ENCODE data around the gene PCDHB6. TPM values are rescaled to one million over a fixed set of nuclear protein-coding genes. Genes with fewer than 3 reads are reported as not detected.
"Not testable (repeated sequence)": the region's sequence is repeated elsewhere in the genome, so short reads cannot be mapped to it uniquely, and the experiment has no call there.

Gene PCDHB6
- total and polyA plus RNA-seq, 3 donors from 2014 or later, result 3.7 to 6.2 (median 4.4) TPM

DNA sequence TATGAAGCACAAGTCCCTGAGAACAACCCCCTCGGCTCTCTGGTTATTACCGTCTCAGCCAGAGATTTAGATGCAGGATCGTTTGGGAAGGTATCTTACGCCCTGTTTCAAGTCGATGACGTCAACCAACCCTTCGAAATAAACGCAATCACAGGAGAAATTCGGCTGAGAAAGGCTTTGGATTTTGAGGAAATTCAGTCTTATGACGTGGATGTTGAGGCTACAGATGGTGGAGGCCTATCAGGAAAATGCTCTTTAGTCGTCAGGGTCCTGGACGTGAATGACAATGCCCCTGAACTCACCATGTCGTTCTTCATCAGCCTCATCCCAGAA lies 1.1 kb downstream of the PCDHB6 start:
- no peaks in the 10 kb centered on the region for H3K36me3 ChIP-seq (ENCODE audit: low read depth, missing control alignments)
- peak overlapping the region in 1 of 2 donors; percentile 18 for H3K4me3 ChIP-seq
- intact Hi-C loops (cut with DNase I; ENCODE audit: low total_unique reads), result no loop called here
- H3K27ac ChIP-seq, result no peak overlapping the region
- no peaks in the 10 kb centered on the region for H3K9me3 ChIP-seq
- TF ChIP-seq POLR2A (IDR thresholded peaks at IDR 0.05), result no peak
- TF ChIP-seq, protein P1, sequence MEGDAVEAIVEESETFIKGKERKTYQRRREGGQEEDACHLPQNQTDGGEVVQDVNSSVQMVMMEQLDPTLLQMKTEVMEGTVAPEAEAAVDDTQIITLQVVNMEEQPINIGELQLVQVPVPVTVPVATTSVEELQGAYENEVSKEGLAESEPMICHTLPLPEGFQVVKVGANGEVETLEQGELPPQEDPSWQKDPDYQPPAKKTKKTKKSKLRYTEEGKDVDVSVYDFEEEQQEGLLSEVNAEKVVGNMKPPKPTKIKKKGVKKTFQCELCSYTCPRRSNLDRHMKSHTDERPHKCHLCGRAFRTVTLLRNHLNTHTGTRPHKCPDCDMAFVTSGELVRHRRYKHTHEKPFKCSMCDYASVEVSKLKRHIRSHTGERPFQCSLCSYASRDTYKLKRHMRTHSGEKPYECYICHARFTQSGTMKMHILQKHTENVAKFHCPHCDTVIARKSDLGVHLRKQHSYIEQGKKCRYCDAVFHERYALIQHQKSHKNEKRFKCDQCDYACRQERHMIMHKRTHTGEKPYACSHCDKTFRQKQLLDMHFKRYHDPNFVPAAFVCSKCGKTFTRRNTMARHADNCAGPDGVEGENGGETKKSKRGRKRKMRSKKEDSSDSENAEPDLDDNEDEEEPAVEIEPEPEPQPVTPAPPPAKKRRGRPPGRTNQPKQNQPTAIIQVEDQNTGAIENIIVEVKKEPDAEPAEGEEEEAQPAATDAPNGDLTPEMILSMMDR (IDR thresholded peaks at IDR 0.05), result no peak
- H3K27me3 ChIP-seq, result no peaks in the 10 kb centered on the region
- DNase-seq, result no peak
- H3K4me1 ChIP-seq, result no peaks in the 10 kb centered on the region
- WGBS, 2 donors, result 25 to 62% methylated on average over 13 of the region's 13 CpGs

GRCh38 chr5:141151632-141152031 lies 1.8 kb downstream of the PCDHB6 start:
- peak overlapping the region in 1 of 2 donors; percentile 18 for H3K4me3 ChIP-seq
- H3K4me1 ChIP-seq; H3K27me3 ChIP-seq; H3K27ac ChIP-seq; intact Hi-C loops (cut with DNase I; ENCODE audit: low total_unique reads); H3K36me3 ChIP-seq (ENCODE audit: low read depth, missing control alignments); H3K9me3 ChIP-seq; DNase-seq: not testable (repeated sequence)
- WGBS, 2 donors, result 26 to 53% methylated on average over 3 to 37 of the region's 41 CpGs

GRCh38 chr5:141152096-141152495 lies 2.2 kb downstream of the PCDHB6 start:
- H3K9me3 ChIP-seq; H3K4me1 ChIP-seq; intact Hi-C loops (cut with DNase I; ENCODE audit: low total_unique reads); H3K36me3 ChIP-seq (ENCODE audit: low read depth, missing control alignments); H3K27ac ChIP-seq; H3K4me3 ChIP-seq; DNase-seq; H3K27me3 ChIP-seq: not testable (repeated sequence)
- 23 to 36% methylated on average over 8 to 35 of the region's 36 CpGs for WGBS, 2 donors

DNA sequence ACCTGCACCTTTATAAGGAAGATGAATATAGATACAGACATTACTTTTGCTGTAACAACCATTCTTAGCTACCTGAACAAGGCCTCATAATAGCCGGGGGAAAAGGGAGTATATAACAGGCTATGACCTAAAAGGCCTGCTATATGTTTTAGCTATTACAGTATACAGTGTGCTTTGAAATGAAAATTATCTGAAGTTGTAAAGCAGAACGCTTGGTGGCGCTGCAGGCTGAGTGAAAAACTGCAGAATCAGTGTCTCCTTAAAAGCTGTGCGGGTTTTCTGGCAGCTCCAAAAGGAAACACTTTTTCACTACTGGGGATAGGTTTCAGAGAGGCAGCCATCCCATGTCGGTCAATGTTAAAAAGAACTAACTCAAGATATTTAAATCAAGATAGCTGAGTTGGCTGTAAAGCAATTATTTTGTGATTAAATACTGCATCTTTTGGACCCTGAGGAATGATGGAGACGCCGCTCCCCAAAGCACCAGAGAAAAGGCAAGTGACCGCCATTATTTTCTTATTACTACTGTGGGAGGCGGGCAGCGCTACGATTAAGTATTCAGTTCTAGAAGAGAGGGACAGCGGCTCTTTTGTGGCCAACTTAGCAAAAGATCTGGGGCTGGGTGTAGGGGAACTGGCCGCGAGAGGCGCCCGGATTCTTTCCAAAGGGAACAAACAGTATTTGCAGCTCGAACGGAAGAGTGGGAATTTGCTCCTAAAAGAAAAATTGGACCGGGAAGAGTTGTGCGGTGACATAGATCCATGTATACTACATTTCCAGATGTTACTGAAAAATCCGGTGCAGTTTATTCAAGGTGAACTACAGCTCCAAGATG lies 5.9 kb downstream of the PCDHB6 start:
- 22 to 36% methylated on average over 21 of the region's 21 CpGs for WGBS, 2 donors
- intact Hi-C loops (cut with DNase I; ENCODE audit: low total_unique reads), result no loop called here
- no peaks in the 10 kb centered on the region for H3K9me3 ChIP-seq
- no peak overlapping the region for H3K27ac ChIP-seq
- H3K4me3 ChIP-seq, result peak overlapping the region in 1 of 2 donors; percentile 2
- H3K4me1 ChIP-seq, result no peaks in the 10 kb centered on the region
- no peak for TF ChIP-seq POLR2A (IDR thresholded peaks at IDR 0.05)
- TF ChIP-seq, protein P1 (IDR thresholded peaks at IDR 0.05), result peak in 2 of 3 experiments; percentile 17 to 22
- H3K36me3 ChIP-seq (ENCODE audit: low read depth, missing control alignments), result no peaks in the 10 kb centered on the region
- no peak for DNase-seq
- no peaks in the 10 kb centered on the region for H3K27me3 ChIP-seq

DNA sequence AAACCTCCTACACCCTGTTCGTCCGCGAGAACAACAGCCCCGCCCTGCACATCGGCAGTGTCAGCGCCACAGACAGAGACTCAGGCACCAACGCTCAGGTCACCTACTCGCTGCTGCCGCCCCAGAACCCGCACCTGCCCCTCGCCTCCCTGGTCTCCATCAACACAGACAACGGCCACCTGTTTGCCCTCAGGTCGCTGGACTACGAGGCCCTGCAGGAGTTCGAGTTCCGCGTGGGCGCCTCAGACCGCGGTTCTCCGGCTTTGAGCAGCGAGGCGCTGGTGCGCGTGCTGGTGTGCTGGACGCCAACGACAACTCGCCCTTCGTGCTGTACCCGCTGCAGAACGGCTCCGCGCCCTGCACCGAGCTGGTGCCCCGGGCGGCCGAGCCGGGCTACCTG lies 7.5 kb downstream of the PCDHB6 start:
- intact Hi-C loops (cut with DNase I; ENCODE audit: low total_unique reads); H3K4me3 ChIP-seq; H3K36me3 ChIP-seq (ENCODE audit: low read depth, missing control alignments); H3K27me3 ChIP-seq; H3K27ac ChIP-seq; DNase-seq; H3K9me3 ChIP-seq; H3K4me1 ChIP-seq: not testable (repeated sequence)
- 31% methylated on average over 38 of the region's 38 CpGs; no CpG with 5 or more reads in 1 of the 2 donors for WGBS, 2 donors

DNA sequence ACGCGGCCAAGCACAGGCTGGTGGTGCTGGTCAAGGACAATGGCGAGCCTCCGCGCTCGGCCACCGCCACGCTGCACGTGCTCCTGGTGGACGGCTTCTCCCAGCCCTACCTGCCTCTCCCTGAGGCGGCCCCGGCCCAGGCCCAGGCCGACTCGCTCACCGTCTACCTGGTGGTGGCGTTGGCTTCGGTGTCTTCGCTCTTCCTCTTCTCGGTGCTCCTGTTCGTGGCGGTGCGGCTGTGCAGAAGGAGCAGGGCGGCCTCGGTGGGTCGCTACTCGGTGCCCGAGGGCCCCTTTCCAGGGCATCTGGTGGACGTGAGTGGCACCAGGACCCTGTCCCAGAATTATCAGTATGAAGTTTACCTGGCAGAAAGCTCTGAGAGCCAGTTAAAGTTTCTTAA lies 8.0 kb downstream of the PCDHB6 start:
- H3K27me3 ChIP-seq; H3K9me3 ChIP-seq; H3K4me1 ChIP-seq; H3K27ac ChIP-seq; H3K4me3 ChIP-seq; intact Hi-C loops (cut with DNase I; ENCODE audit: low total_unique reads); H3K36me3 ChIP-seq (ENCODE audit: low read depth, missing control alignments); DNase-seq: not testable (repeated sequence)
- WGBS, 2 donors, result 28 to 36% methylated on average over 13 to 16 of the region's 28 CpGs

Measured in testis (tissue), 3 donors.